Ishikawa (cell line): Measurements from ENCODE around the gene ACADS.
A peak's percentile ranks its signal among the peaks of the same experiment; 100 is the strongest.

Experiments used
- CEBPB ChIP-seq: IDR thresholded peaks from 2 replicates; pipeline ENCODE4 v1.6.1; 2012
- CREB1 ChIP-seq: IDR thresholded peaks from 2 replicates; pipeline ENCODE4 v1.6.1; 2012; ENCODE audit warnings: low read depth
- EGR1 ChIP-seq: IDR thresholded peaks from 2 replicates; pipeline ENCODE4 v1.6.1; 2012
- EP300 ChIP-seq: IDR thresholded peaks from 2 replicates; pipeline ENCODE4 v1.6.1; 2012; ENCODE audit warnings: borderline replicate concordance
- FOXM1 ChIP-seq: IDR thresholded peaks from 2 replicates; pipeline ENCODE4 v1.6.1; 2012; ENCODE audit warnings: low read depth, borderline replicate concordance
- MAX ChIP-seq: IDR thresholded peaks from 2 replicates; pipeline ENCODE4 v1.6.1; 2012
- NFIC ChIP-seq: IDR thresholded peaks from 2 replicates; pipeline ENCODE4 v1.6.1; 2012
- RAD21 ChIP-seq: IDR thresholded peaks from 2 replicates; pipeline ENCODE4 v1.6.1; 2012; ENCODE audit warnings: low read depth
- REST ChIP-seq: IDR thresholded peaks from 2 replicates; pipeline ENCODE4 v1.6.1; 2012; ENCODE audit warnings: low read depth, mild to moderate bottlenecking
- TAF1 ChIP-seq: IDR thresholded peaks from 2 replicates; pipeline ENCODE4 v1.6.1; 2012; ENCODE audit warnings: low read depth, mild to moderate bottlenecking
- TCF12 ChIP-seq: IDR thresholded peaks from 2 replicates; pipeline ENCODE4 v1.6.1; 2012; ENCODE audit warnings: low read depth
- TEAD4 ChIP-seq: IDR thresholded peaks from 2 replicates; pipeline ENCODE4 v1.6.1; 2012
- USF1 ChIP-seq: IDR thresholded peaks from 2 replicates; pipeline ENCODE4 v1.6.1; 2012
- YY1 ChIP-seq: IDR thresholded peaks from 2 replicates; pipeline ENCODE4 v1.6.1; 2012; ENCODE audit warnings: low read depth
- ZBTB7A ChIP-seq: IDR thresholded peaks from 2 replicates; pipeline ENCODE4 v1.6.1; 2012; ENCODE audit warnings: low read depth

ACADS gene

GRCh38 chr12:120741476-120742421, 16.1 kb downstream of the ACADS start:
- no peak for TF ChIP-seq FOXM1
- no peak for TF ChIP-seq EP300
- no peak for TF ChIP-seq REST
- no peak for TF ChIP-seq TCF12
- no peak for TF ChIP-seq EGR1
- no peak for TF ChIP-seq YY1
- TF ChIP-seq USF1 = no peak
- TF ChIP-seq MAX = no peak
- no peak for TF ChIP-seq CREB1

- TF ChIP-seq ZBTB7A (no peak), TCF12 (no peak), MAX (no peak)
Observed at GRCh38 chr12:120744922-120745493, 19.4 kb downstream of the ACADS start.

- TF ChIP-seq TEAD4 = no peak
- no peak for TF ChIP-seq YY1
- no peak for TF ChIP-seq MAX
- TF ChIP-seq EP300 = no peak
- no peak for TF ChIP-seq NFIC
- TF ChIP-seq EGR1 = no peak
- no peak for TF ChIP-seq TAF1
- TF ChIP-seq CREB1 = no peak
- TF ChIP-seq USF1 = no peak
- TF ChIP-seq FOXM1 = no peak
- no peak for TF ChIP-seq CEBPB
- no peak for TF ChIP-seq RAD21
- TF ChIP-seq TCF12 = no peak
- TF ChIP-seq REST = no peak
- no peak for TF ChIP-seq ZBTB7A
Observed at GRCh38 chr12:120748242-120748641, 22.6 kb downstream of the ACADS start.

GRCh38 chr12:120749256-120749655, 23.6 kb downstream of the ACADS start:
- no peak for TF ChIP-seq TEAD4
- TF ChIP-seq RAD21 = no peak
- no peak for TF ChIP-seq ZBTB7A
- TF ChIP-seq TAF1 = no peak
- TF ChIP-seq CEBPB = no peak
- no peak for TF ChIP-seq EP300
- TF ChIP-seq NFIC = no peak
- no peak for TF ChIP-seq FOXM1
- no peak for TF ChIP-seq MAX
- TF ChIP-seq EGR1 = no peak

- TF ChIP-seq REST (no peak), RAD21 (peak; percentile 30; the same call in 1 of the 2 replicates)
Observed at GRCh38 chr12:120750806-120751205, 25.2 kb downstream of the ACADS start.
